HUES64 (cell line): Measurements from ENCODE around the gene MYO18B.

Experiments used
- H3K27ac ChIP-seq: 2 replicates; pipeline ENCODE4 v1.7.0; 2013; ENCODE audit warnings: low read depth, low read length, inconsistent platforms
- H3K27me3 ChIP-seq: 2 replicates; pipeline ENCODE4 v1.6.1; 2013; ENCODE audit warnings: mild to moderate bottlenecking, low read length; ENCODE audit not compliant: insufficient read depth
- H3K36me3 ChIP-seq: 2 replicates; pipeline ENCODE4 v1.6.1; 2013; ENCODE audit warnings: mild to moderate bottlenecking, low read length; ENCODE audit not compliant: insufficient read depth
- H3K4me1 ChIP-seq: 2 replicates; pipeline ENCODE4 v1.6.1; 2013; ENCODE audit warnings: mild to moderate bottlenecking, low read length, moderate library complexity; ENCODE audit not compliant: insufficient read depth
- H3K4me3 ChIP-seq: 2 replicates; pipeline ENCODE4 v1.5.1; 2013; ENCODE audit warnings: mild to moderate bottlenecking, low read length, moderate library complexity
- H3K9ac ChIP-seq: 2 replicates; pipeline ENCODE4 v1.6.1; 2013; ENCODE audit warnings: mild to moderate bottlenecking, low read depth, low read length
- H3K9me3 ChIP-seq: 2 replicates; pipeline ENCODE4 v1.6.1; 2013; ENCODE audit warnings: low read depth, low read length; ENCODE audit not compliant: insufficient read depth
- WGBS: fragments of 150-250, 120-280 bp; methylation state at CpG from one replicate; pipeline ENCODE4 v1.1.7; 2013; ENCODE audit warnings: missing lambda C conversion rate; 5-methylcytosine and 5-hydroxymethylcytosine counted together

MYO18B gene

DNA sequence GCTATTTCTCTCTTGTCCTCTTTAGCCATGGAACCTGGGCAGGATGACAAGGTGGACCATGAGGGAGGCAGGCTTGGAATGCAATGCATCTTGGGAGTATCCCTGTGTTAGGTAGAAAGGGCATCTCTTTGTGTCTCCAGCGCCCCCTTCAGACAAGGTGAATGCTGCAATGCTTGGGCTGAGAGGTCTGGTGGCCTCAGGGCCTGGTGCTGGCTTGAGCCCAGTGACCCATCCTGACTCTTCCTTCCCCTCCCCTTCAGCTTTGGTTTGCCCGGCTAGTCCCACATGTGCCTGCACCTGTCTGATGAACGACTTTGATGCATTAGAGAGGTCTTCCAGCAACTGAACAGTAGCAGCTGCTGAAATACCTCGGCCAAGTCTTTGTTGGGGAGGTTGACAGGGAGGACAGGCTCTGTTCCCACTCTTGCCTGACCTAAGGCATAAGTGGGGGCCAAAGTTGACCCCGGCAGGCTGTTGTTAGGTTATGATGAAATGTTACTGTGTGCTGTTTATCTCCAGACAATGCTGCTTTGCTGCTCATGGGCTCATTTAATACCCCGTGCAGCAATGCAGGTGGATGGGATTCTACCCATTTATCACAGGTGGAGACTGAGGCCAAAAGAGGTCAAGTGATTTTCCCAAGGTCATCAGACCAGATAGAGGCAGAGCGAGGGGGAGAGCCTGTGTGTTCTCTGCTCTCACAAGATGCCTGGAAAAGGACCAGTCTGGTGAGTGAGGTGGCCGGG is 22.5 kb downstream of the MYO18B start:
- H3K9me3 ChIP-seq, result peaks cover 9% of the 10 kb centered on the region; the same call in 1 of the 2 replicates
- no peaks in the 10 kb centered on the region for H3K4me1 ChIP-seq
- H3K4me3 ChIP-seq, result no peak overlapping the region
- no peak overlapping the region for H3K27ac ChIP-seq
- 91% methylated on average over 8 of the region's 8 CpGs for WGBS
- H3K36me3 ChIP-seq, result no peaks in the 10 kb centered on the region
- no peak overlapping the region for H3K9ac ChIP-seq
- H3K27me3 ChIP-seq, result no peaks in the 10 kb centered on the region

DNA sequence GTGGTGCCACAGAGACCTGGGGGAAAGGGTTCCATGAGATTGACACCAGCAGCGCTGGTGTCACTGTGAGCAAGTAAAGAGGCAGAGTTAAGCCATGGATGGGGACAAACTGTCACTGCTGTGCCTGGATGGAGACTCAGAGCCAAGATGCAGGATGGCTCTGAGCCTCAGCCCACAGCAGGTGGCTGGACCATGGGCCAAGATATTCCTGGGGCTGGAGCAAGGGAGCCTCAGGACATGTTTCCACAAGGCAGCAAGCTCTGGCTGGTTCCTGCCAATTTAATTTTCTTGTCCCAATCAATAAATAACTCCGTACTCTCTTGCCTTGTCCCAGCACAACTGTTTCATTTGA is 23.0 kb downstream of the MYO18B start:
- peaks cover 9% of the 10 kb centered on the region; the same call in 1 of the 2 replicates for H3K9me3 ChIP-seq
- H3K4me1 ChIP-seq, result no peaks in the 10 kb centered on the region
- H3K36me3 ChIP-seq, result no peaks in the 10 kb centered on the region
- no peak overlapping the region for H3K4me3 ChIP-seq
- WGBS, result 93% methylated on average over 2 of the region's 2 CpGs
- no peak overlapping the region for H3K9ac ChIP-seq
- no peak overlapping the region for H3K27ac ChIP-seq
- H3K27me3 ChIP-seq, result no peaks in the 10 kb centered on the region

- Histone ChIP-seq H3K9me3 (peaks cover 9% of the 10 kb centered on the region; the same call in 1 of the 2 replicates), H3K4me1 (no peaks in the 10 kb centered on the region), H3K36me3 (no peaks in the 10 kb centered on the region), H3K4me3 (no peak overlapping the region), H3K27me3 (no peaks in the 10 kb centered on the region), H3K9ac (no peak overlapping the region), H3K27ac (no peak overlapping the region)
- 97% methylated on average over 4 of the region's 4 CpGs for WGBS
Measured at GRCh38 chr22:25765801-25766200, 23.8 kb downstream of the MYO18B start.

DNA sequence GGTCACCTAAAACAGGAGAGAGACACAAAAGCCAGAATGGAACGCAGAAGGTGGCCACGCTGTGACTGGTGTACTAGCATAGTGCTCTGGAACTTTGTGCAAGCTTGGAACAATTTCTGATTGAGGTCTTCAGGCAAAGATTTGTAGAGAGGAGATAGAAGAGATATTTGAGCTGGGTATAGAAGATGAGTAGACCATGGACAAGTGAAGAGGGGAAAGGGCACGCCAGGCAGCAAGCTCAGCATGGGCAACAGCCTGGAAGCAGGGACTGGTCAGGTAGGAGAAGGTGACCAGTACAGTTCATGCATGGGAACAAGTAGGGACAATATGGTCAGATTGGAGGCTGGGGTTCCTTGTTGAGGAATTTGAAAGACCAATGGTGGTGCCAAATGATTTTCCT is 24.4 kb downstream of the MYO18B start:
- Histone ChIP-seq H3K4me1 (no peaks in the 10 kb centered on the region), H3K27me3 (no peaks in the 10 kb centered on the region), H3K36me3 (no peaks in the 10 kb centered on the region), H3K9ac (no peak overlapping the region), H3K4me3 (no peak overlapping the region), H3K9me3 (peaks cover 9% of the 10 kb centered on the region; the same call in 1 of the 2 replicates), H3K27ac (no peak overlapping the region)
- 93% methylated on average over 3 of the region's 3 CpGs for WGBS

GRCh38 chr22:25770333-25770732 is 28.3 kb downstream of the MYO18B start:
- 95% methylated on average over 4 of the region's 4 CpGs for WGBS
- Histone ChIP-seq H3K27ac (no peak overlapping the region), H3K4me3 (no peak overlapping the region), H3K9ac (no peak overlapping the region), H3K36me3 (no peaks in the 10 kb centered on the region), H3K4me1 (no peaks in the 10 kb centered on the region), H3K27me3 (no peaks in the 10 kb centered on the region), H3K9me3 (peaks cover 9% of the 10 kb centered on the region; the same call in 1 of the 2 replicates)

DNA sequence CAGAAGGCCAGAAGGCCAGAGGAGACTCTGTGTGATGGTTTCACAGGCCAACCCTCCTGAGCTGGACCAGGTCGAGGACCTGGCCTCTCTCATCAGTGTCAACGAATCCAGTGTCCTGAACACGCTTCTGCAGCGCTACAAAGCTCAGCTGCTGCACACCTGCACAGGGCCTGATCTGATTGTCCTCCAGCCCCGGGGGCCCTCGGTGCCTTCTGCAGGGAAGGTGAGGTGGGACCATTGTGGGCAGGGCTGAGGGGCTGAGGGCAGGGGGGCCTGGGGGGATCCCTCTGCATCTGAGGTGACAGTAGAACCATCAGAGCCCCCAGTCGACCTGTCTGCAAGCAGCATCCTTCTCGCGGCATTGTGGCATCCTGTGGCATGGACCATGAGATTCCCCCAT is 30.3 kb downstream of the MYO18B start:
- H3K9me3 ChIP-seq, result no peaks in the 10 kb centered on the region
- no peak overlapping the region for H3K4me3 ChIP-seq
- no peak overlapping the region for H3K27ac ChIP-seq
- H3K9ac ChIP-seq, result no peak overlapping the region
- no peaks in the 10 kb centered on the region for H3K27me3 ChIP-seq
- WGBS, result 91% methylated on average over 9 of the region's 9 CpGs
- no peaks in the 10 kb centered on the region for H3K36me3 ChIP-seq
- H3K4me1 ChIP-seq, result no peaks in the 10 kb centered on the region

DNA sequence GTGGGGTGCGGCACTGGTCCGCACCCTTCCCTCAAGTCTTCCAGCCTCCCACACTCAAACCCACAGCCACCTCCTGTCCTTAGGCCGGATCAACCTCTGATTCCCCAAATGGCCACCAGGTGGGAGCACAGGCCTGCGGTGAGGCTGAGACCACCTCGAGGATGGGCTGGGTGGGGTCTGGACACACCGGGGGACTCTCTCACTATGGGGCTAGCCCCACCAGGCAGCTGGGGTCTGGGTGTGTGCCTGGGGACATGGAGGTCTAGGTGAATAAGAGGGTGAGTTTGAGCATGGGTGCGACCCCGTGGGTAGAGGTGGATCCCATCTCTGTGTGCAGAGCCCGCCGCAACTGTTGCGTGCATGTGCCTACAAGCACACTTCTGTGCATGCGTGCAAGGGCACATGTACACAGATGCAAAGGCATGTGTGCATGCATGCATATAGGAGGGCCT is 32.6 kb downstream of the MYO18B start:
- H3K27ac ChIP-seq, result no peak overlapping the region
- no peaks in the 10 kb centered on the region for H3K36me3 ChIP-seq
- H3K9me3 ChIP-seq, result no peaks in the 10 kb centered on the region
- no peak overlapping the region for H3K9ac ChIP-seq
- H3K27me3 ChIP-seq, result no peaks in the 10 kb centered on the region
- no peaks in the 10 kb centered on the region for H3K4me1 ChIP-seq
- no peak overlapping the region for H3K4me3 ChIP-seq
- WGBS, result 66% methylated on average over 12 of the region's 12 CpGs

- H3K9ac ChIP-seq, result no peak overlapping the region
- H3K27ac ChIP-seq, result no peak overlapping the region
- no peaks in the 10 kb centered on the region for H3K36me3 ChIP-seq
- no peak overlapping the region for H3K4me3 ChIP-seq
- no peaks in the 10 kb centered on the region for H3K9me3 ChIP-seq
- 46% methylated on average over 8 of the region's 8 CpGs for WGBS
- H3K4me1 ChIP-seq, result no peaks in the 10 kb centered on the region
- no peaks in the 10 kb centered on the region for H3K27me3 ChIP-seq
Measured at GRCh38 chr22:25775531-25775930, 33.5 kb downstream of the MYO18B start.

- no peaks in the 10 kb centered on the region for H3K36me3 ChIP-seq
- no peaks in the 10 kb centered on the region for H3K9me3 ChIP-seq
- H3K4me1 ChIP-seq, result no peaks in the 10 kb centered on the region
- 90% methylated on average over 9 of the region's 9 CpGs for WGBS
- no peak overlapping the region for H3K4me3 ChIP-seq
- H3K27me3 ChIP-seq, result no peaks in the 10 kb centered on the region
- H3K9ac ChIP-seq, result no peak overlapping the region
- no peak overlapping the region for H3K27ac ChIP-seq
Measured at GRCh38 chr22:25777411-25777810, 35.4 kb downstream of the MYO18B start.

GRCh38 chr22:25777870-25778269 is 35.9 kb downstream of the MYO18B start:
- Histone ChIP-seq H3K27ac (no peak overlapping the region), H3K9ac (no peak overlapping the region), H3K27me3 (no peaks in the 10 kb centered on the region), H3K4me1 (no peaks in the 10 kb centered on the region), H3K9me3 (no peaks in the 10 kb centered on the region), H3K4me3 (no peak overlapping the region), H3K36me3 (no peaks in the 10 kb centered on the region)
- 86% methylated on average over 8 of the region's 8 CpGs for WGBS

- Histone ChIP-seq H3K4me3 (no peak overlapping the region), H3K9ac (no peak overlapping the region), H3K27ac (no peak overlapping the region), H3K9me3 (no peaks in the 10 kb centered on the region), H3K4me1 (no peaks in the 10 kb centered on the region), H3K27me3 (no peaks in the 10 kb centered on the region), H3K36me3 (no peaks in the 10 kb centered on the region)
- WGBS, result 97% methylated on average over 2 of the region's 2 CpGs
Measured at GRCh38 chr22:25779426-25779825, 37.4 kb downstream of the MYO18B start.

DNA sequence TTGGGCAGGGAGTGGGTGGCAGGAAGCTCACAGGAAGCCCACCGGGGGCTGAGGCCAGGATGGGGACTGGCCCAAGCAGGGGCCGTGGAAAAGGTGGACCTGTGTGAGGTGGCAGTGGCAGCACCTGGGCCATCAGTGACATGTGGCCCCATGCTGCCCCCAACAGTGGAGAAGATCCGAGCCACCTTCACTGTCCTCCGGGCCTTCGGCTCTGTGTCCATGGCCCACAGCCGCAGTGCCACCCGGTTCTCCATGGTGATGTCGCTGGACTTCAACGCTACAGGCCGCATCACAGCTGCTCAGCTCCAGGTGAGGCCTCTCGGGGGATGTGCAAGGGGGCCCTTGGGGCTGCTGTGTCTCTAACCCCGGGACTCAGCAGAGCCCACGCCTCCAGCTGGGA is 37.9 kb downstream of the MYO18B start:
- no peaks in the 10 kb centered on the region for H3K27me3 ChIP-seq
- H3K9ac ChIP-seq, result no peak overlapping the region
- H3K4me1 ChIP-seq, result no peaks in the 10 kb centered on the region
- no peaks in the 10 kb centered on the region for H3K9me3 ChIP-seq
- H3K36me3 ChIP-seq, result no peaks in the 10 kb centered on the region
- H3K27ac ChIP-seq, result no peak overlapping the region
- WGBS, result 94% methylated on average over 13 of the region's 13 CpGs
- no peak overlapping the region for H3K4me3 ChIP-seq
